Naive thymus-derived CD4-positive, alpha-beta T cell (primary cell): Measurements from ENCODE around the gene ESAM. TPM values are rescaled to one million over a fixed set of nuclear protein-coding genes. Genes with fewer than 3 reads are reported as not detected.

ENCODE experiments used
- ATAC-seq: fragments of 150-1000 bp; cut with Tn5 transposase; 2 replicates; pipeline ENCODE4 v1.10.0; 2021; ENCODE audit warnings: mild to moderate bottlenecking, moderate library complexity
- CTCF ChIA-PET: fragments of 350-600 bp; sonication (Branson Sonifier 250); formaldehyde crosslinking; loops from one replicate; lab custom pipeline; 2021; ENCODE audit warnings: antibody characterized with exemption; lab: Charles Lee
- POLR2A ChIA-PET: fragments of 350-600 bp; sonication (Branson Sonifier 250); formaldehyde crosslinking; loops from one replicate; lab custom pipeline; 2021; ENCODE audit warnings: antibody characterized with exemption, inconsistent platforms; lab: Charles Lee
- DNase-seq, 9 donors: peaks; one replicate each; pipeline versions ENCODE4 v3.0.0 to v3.0.0-alpha.2; 2020 to 2022; ENCODE audit warnings: mixed read lengths in 1 of 9
- H3K27ac ChIP-seq: one replicate; pipeline ENCODE4 v1.7.0; 2013; ENCODE audit warnings: mild to moderate bottlenecking, low read depth, low read length, moderate library complexity
- H3K27me3 ChIP-seq, 2 donors: one replicate each; pipeline ENCODE4 v1.7.0; 2013; ENCODE audit warnings: low read length in 2 of 2, mild to moderate bottlenecking in 2 of 2, moderate library complexity in 2 of 2; ENCODE audit not compliant: control insufficient read depth in 2 of 2, insufficient read depth in 2 of 2
- H3K36me3 ChIP-seq, 3 experiments: 1 replicate in 2 of 3; 2 replicates in 1 of 3; pipeline ENCODE4 v1.7.0; 2013; ENCODE audit warnings: low read length in 3 of 3, mild to moderate bottlenecking in 3 of 3, moderate library complexity in 1 of 3; ENCODE audit not compliant: insufficient read depth in 3 of 3, control insufficient read depth in 2 of 3
- H3K4me1 ChIP-seq, 2 donors: one replicate each; pipeline ENCODE4 v1.7.0; 2013; ENCODE audit warnings: low read length in 2 of 2, mild to moderate bottlenecking in 2 of 2, moderate library complexity in 1 of 2; ENCODE audit not compliant: control insufficient read depth in 2 of 2, insufficient read depth in 2 of 2
- H3K4me3 ChIP-seq: 2 replicates; pipeline ENCODE4 v1.7.0; 2013; ENCODE audit warnings: mild to moderate bottlenecking, low read length
- H3K9me3 ChIP-seq, 3 experiments: 1 replicate in 2 of 3; 2 replicates in 1 of 3; pipeline ENCODE4 v1.7.0; 2013; ENCODE audit warnings: low read length in 3 of 3; ENCODE audit not compliant: control insufficient read depth in 2 of 3
- H3K27ac Mint-ChIP-seq, 9 donors: one replicate each; pipeline ENCODE4 v1.8.0; 2020 to 2022; ENCODE audit warnings: mixed read lengths in 9 of 9, mild to moderate bottlenecking in 8 of 9, moderate library complexity in 5 of 9, inconsistent platforms in 2 of 9
- H3K27me3 Mint-ChIP-seq, 5 donors: one replicate each; pipeline ENCODE4 v1.8.0; 2021 to 2022; ENCODE audit warnings: mixed read lengths in 5 of 5, mild to moderate bottlenecking in 1 of 5
- H3K36me3 Mint-ChIP-seq, 5 donors: one replicate each; pipeline ENCODE4 v1.8.0; 2020 to 2022; ENCODE audit warnings: mixed read lengths in 5 of 5, mild to moderate bottlenecking in 3 of 5, inconsistent platforms in 1 of 5
- H3K4me1 Mint-ChIP-seq, 7 donors: one replicate each; pipeline ENCODE4 v1.8.0; 2020 to 2022; ENCODE audit warnings: mixed read lengths in 7 of 7, mild to moderate bottlenecking in 3 of 7, inconsistent platforms in 1 of 7
- H3K4me3 Mint-ChIP-seq, 10 donors: one replicate each; pipeline ENCODE4 v1.8.0; 2020 to 2022; ENCODE audit warnings: mild to moderate bottlenecking in 10 of 10, mixed read lengths in 10 of 10, moderate library complexity in 6 of 10, inconsistent platforms in 2 of 10
- H3K9me3 Mint-ChIP-seq, 11 donors: one replicate each; pipeline ENCODE4 v1.8.0; 2020 to 2022; ENCODE audit warnings: mixed read lengths in 11 of 11, mild to moderate bottlenecking in 4 of 11, inconsistent platforms in 1 of 11, moderate library complexity in 1 of 11
- intact Hi-C, 2 donors: fragments of 100-400 bp; cut with micrococcal nuclease; formaldehyde crosslinking; loops; one replicate each; pipeline ENCODE4 v1.15.1; 2023
- polyA plus RNA-seq, 2 donors: library from polyadenylated mRNA; unstranded; fragments of 300-500 nt; fragmentation: Illumina TruSeq; gene quantifications; one replicate each; pipeline ENCODE4 v1.2.3, GENCODE V29; 2021
- total RNA-seq, 6 experiments: library from RNA in 5 of 6; stranded (reverse) in 5 of 6; gene quantifications; 1 replicate in 5 of 6; 2 replicates in 1 of 6; pipeline ENCODE4 v1.2.3 and lab custom pipeline; 2021 to 2026

The ESAM gene
- total RNA-seq (1 to 10 TPM in 4 of 5 experiments, under 1 TPM in 1; 0.39 to 3.4 (median 1.7) TPM), polyA plus RNA-seq (1 to 10 TPM; 1.9 to 4.1 TPM), total RNA-seq (lab: John Stamatoyannopoulos, UW) (3.2 reads per million, percentile 17 among the genes with 10 or more reads in this experiment)

- Histone ChIP-seq H3K27me3 (peaks cover 7 to 16% of the 10 kb centered on the region in 2 donors), H3K4me3 (peak within 1 kb of the TSS; percentile 87), H3K36me3 (peaks cover 0 to 4% (median 0%) of the 10 kb centered on the region in 3 experiments), H3K27ac (peak within 1 kb of the TSS; percentile 26), H3K9me3 (no peaks in the 10 kb centered on the region), H3K4me1 (peaks cover 8 to 31% of the 10 kb centered on the region in 2 donors)
- intact Hi-C loops: loop anchor here (1.0 to 5.0 kb wide), 8 partner anchors 16 to 380 kb away; partner anchors contain the start of genes CCDC15 (in 2 of the 2) and MSANTD2 (in 1 of the 2)
- Mint-ChIP-seq H3K4me3 (peak within 1 kb of the TSS; percentile 87 to 99 (median 94)), H3K27me3 (peaks cover 23 to 47% (median 39%) of the 10 kb centered on the region in 5 donors), H3K4me1 (peaks cover 6 to 40% (median 24%) of the 10 kb centered on the region in 7 donors), H3K27ac (peak within 1 kb of the TSS; percentile 24 to 92 (median 72)), H3K36me3 (peaks cover 0 to 4% (median 3%) of the 10 kb centered on the region in 5 donors), H3K9me3 (peaks cover 0 to 1% (median 0%) of the 10 kb centered on the region in 11 donors)
- peak; percentile 77 for ATAC-seq
- peak in 8 of 9 donors; percentile 49 to 75 (median 56) for DNase-seq
- CTCF ChIA-PET: interaction anchor here (0.6 to 7.1 kb wide), 8 partner anchors 9 to 118 kb away, joined by 3 to 110 read pairs (median 7); partner anchors contain the start of genes SIAE and SPA17
- POLR2A ChIA-PET: interaction anchor here (1.0 to 5.1 kb wide), 9 partner anchors 10 to 92 kb away, joined by 3 to 54 read pairs (median 8); partner anchors contain the start of genes MSANTD2, SIAE, SPA17 and VSIG2
Observed at GRCh38 chr11:124762105-124762623, at the start of gene ESAM. TSS of gene ESAM (minus strand) at chr11:124762290. CDS start at chr11:124762154, 136 bp downstream.

GRCh38 chr11:124811399-124812125, 49.5 kb upstream of the ESAM start:
- Mint-ChIP-seq H3K4me1 (no peaks in the 10 kb centered on the region), H3K27me3 (peaks cover 18 to 39% (median 33%) of the 10 kb centered on the region in 5 donors), H3K4me3 (no peak overlapping the region), H3K9me3 (no peaks in the 10 kb centered on the region), H3K36me3 (peaks cover 0 to 18% (median 9%) of the 10 kb centered on the region in 5 donors), H3K27ac (no peak overlapping the region)
- DNase-seq: no peak
- ATAC-seq: no peak
- intact Hi-C loops: no loop called here
- H3K27ac ChIP-seq: no peak overlapping the region
- POLR2A ChIA-PET: no interaction called here
- no peaks in the 10 kb centered on the region for H3K36me3 ChIP-seq
- H3K4me3 ChIP-seq: no peak overlapping the region
- H3K9me3 ChIP-seq: no peaks in the 10 kb centered on the region
- no peaks in the 10 kb centered on the region for H3K4me1 ChIP-seq
- no peaks in the 10 kb centered on the region for H3K27me3 ChIP-seq
- CTCF ChIA-PET: no interaction called here

DNA sequence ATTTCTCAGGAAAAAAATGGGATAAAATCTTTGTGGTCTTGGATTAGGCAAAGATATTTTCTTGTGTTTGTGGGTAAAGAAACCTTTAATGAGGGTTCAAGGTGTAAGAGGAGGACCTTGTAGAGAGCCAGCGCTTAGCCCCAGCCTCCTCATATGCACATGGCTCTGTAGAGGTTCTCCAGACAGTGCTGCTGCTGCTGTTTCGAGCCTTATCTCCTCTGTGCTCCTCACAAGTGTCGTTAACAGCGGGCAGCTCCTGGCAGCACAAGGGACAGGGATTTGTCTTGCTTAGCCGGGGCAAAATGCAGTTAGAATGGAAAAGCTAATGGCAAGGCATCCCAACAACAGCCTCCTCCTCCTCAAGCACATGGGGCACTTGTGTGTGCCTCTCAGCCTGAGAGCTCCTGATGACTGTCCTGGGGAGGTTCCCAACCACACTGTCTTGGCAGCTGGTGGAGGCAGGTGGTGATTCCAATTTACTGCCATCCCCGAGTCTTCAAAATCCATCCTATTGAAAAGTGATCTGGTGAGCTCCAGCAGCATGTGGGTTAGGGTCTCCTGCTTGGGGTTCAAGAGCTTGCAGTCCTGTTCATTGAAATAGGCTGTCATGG, 45.7 kb upstream of the ESAM start:
- H3K4me1 Mint-ChIP-seq: peaks cover 0 to 4% (median 0%) of the 10 kb centered on the region in 7 donors
- no peak overlapping the region for H3K27ac ChIP-seq
- H3K4me3 Mint-ChIP-seq: no peak overlapping the region
- DNase-seq (no peak), ATAC-seq (no peak)
- ChIA-PET CTCF (no interaction called here), POLR2A (no interaction called here)
- no peaks in the 10 kb centered on the region for H3K27me3 ChIP-seq
- no peak overlapping the region for H3K4me3 ChIP-seq
- H3K4me1 ChIP-seq: no peaks in the 10 kb centered on the region
- no peaks in the 10 kb centered on the region for H3K9me3 ChIP-seq
- intact Hi-C loops: no loop called here
- no peaks in the 10 kb centered on the region for H3K9me3 Mint-ChIP-seq
- no peak overlapping the region for H3K27ac Mint-ChIP-seq
- H3K36me3 Mint-ChIP-seq: peaks cover 0 to 34% (median 18%) of the 10 kb centered on the region in 5 donors
- no peaks in the 10 kb centered on the region for H3K36me3 ChIP-seq
- peaks cover 0 to 43% (median 13%) of the 10 kb centered on the region in 5 donors for H3K27me3 Mint-ChIP-seq

DNA sequence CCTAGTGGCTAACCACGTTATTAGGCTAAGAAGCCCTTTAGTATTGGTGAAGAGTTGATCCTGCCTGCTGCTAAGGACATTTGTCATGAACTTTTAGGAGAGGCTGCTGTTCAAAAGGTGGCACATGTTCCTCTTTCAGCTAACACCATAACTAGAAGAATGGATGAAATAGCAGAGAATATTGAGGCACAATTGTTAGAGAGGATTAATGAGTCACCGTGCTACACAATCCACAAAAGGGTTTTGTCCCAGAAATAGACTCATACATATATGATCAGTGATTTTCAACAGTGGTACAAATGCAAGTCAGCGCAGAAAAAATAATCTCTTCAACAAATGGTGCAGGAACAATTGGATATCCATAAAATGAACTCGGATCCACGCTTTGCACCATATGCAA, 45.1 kb upstream of the ESAM start:
- H3K4me3 Mint-ChIP-seq: no peak overlapping the region
- CTCF ChIA-PET: no interaction called here

DNA sequence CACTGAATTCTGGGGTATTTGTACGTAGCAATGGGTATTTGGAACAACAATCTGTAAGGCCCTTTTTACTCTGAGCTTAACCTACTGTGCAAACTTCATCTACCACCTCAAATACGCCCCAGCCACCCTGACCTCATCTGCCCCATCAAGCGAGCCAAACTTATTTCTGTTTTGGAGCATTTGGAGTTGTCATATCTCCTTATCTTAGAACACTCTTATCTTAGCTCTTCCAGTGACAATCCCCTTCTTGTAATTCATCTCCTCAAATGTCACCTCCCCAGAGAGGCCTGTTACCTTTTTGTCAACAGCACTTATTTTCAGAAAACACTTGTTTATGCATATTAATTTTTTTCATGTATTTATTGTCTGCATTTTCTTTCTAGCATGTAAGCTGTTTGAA, 42.8 kb upstream of the ESAM start:
- peaks cover 0 to 34% (median 18%) of the 10 kb centered on the region in 5 donors for H3K36me3 Mint-ChIP-seq
- DNase-seq: no peak
- H3K4me3 ChIP-seq: no peak overlapping the region
- peaks cover 0 to 3% (median 0%) of the 10 kb centered on the region in 3 experiments for H3K36me3 ChIP-seq
- ChIA-PET CTCF (interaction anchor here (0.9 to 1.6 kb wide), 3 partner anchors 11 to 134 kb away, joined by 3 to 4 read pairs (median 3); no protein-coding TSS in a partner anchor), POLR2A (interaction anchor here (1.0 kb wide), 1 partner anchor 9 kb away, joined by 3 read pairs; no protein-coding TSS in a partner anchor)
- no peaks in the 10 kb centered on the region for H3K9me3 Mint-ChIP-seq
- H3K4me1 ChIP-seq: peaks cover 0 to 4% of the 10 kb centered on the region in 2 donors
- no peak overlapping the region for H3K27ac ChIP-seq
- intact Hi-C loops: no loop called here
- H3K4me3 Mint-ChIP-seq: no peak overlapping the region
- no peaks in the 10 kb centered on the region for H3K9me3 ChIP-seq
- peaks cover 0 to 15% (median 10%) of the 10 kb centered on the region in 7 donors for H3K4me1 Mint-ChIP-seq
- ATAC-seq: no peak
- H3K27me3 Mint-ChIP-seq: peaks cover 0 to 42% (median 0%) of the 10 kb centered on the region in 5 donors
- H3K27ac Mint-ChIP-seq: no peak overlapping the region
- H3K27me3 ChIP-seq: no peaks in the 10 kb centered on the region

More for the DNA sequence above, 45.1 kb upstream of the ESAM start:
- Mint-ChIP-seq H3K9me3 (no peaks in the 10 kb centered on the region), H3K27me3 (peaks cover 0 to 43% (median 7%) of the 10 kb centered on the region in 5 donors), H3K4me1 (peaks cover 0 to 4% (median 0%) of the 10 kb centered on the region in 7 donors), H3K36me3 (peaks cover 0 to 34% (median 18%) of the 10 kb centered on the region in 5 donors), H3K27ac (no peak overlapping the region)
- no peaks in the 10 kb centered on the region for H3K9me3 ChIP-seq
- H3K27ac ChIP-seq: no peak overlapping the region
- POLR2A ChIA-PET: interaction anchor here (0.6 kb wide), 1 partner anchor 60 kb away, joined by 5 read pairs; no protein-coding TSS in a partner anchor
- DNase-seq (no peak), ATAC-seq (no peak)
- no peaks in the 10 kb centered on the region for H3K4me1 ChIP-seq
- H3K27me3 ChIP-seq: no peaks in the 10 kb centered on the region
- intact Hi-C loops: no loop called here
- no peak overlapping the region for H3K4me3 ChIP-seq
- H3K36me3 ChIP-seq: no peaks in the 10 kb centered on the region
